CD4-positive, alpha-beta T cell treated with Interferon alpha-2 for 1 hour (primary cell): ENCODE results near the gene ZNF764.
"Not testable (repeated sequence)": the region's sequence is repeated elsewhere in the genome, so short reads cannot be mapped to it uniquely, and the experiment has no call there.

Experiments
- DNase-seq, 2 donors: peaks; one replicate each; pipeline ENCODE4 v3.0.0-alpha.2; 2020 to 2022

The ZNF764 gene

GRCh38 chr16:30526137-30526822 lies 31.9 kb downstream of the ZNF764 start, which contains the start of gene ZNF768:
TSS of gene ZNF768 (minus strand) at chr16:30526566. CDS start at chr16:30526413, 153 bp downstream.
- no peak for DNase-seq

- no peak for DNase-seq
Observed at GRCh38 chr16:30525844-30526136, 32.4 kb downstream of the ZNF764 start.

GRCh38 chr16:30524575-30525568 lies 33.3 kb downstream of the ZNF764 start:
- no peak for DNase-seq

GRCh38 chr16:30523768-30524574 lies 34.2 kb downstream of the ZNF764 start:
- no peak for DNase-seq

GRCh38 chr16:30522702-30523463 lies 35.3 kb downstream of the ZNF764 start:
- DNase-seq: not testable (repeated sequence)

- DNase-seq: no peak
Observed at GRCh38 chr16:30521873-30522641, 36.1 kb downstream of the ZNF764 start.

GRCh38 chr16:30521476-30521872 lies 36.7 kb downstream of the ZNF764 start:
- DNase-seq: no peak

GRCh38 chr16:30519120-30520049 lies 38.8 kb downstream of the ZNF764 start:
- DNase-seq: no peak

GRCh38 chr16:30518552-30518951 lies 39.6 kb downstream of the ZNF764 start:
- no peak for DNase-seq

GRCh38 chr16:30515275-30515674 lies 42.9 kb downstream of the ZNF764 start:
- DNase-seq: no peak

- DNase-seq: no peak
Observed at GRCh38 chr16:30511509-30511908, 46.7 kb downstream of the ZNF764 start.

- no peak for DNase-seq
Observed at GRCh38 chr16:30510376-30510938, 47.7 kb downstream of the ZNF764 start.

- DNase-seq: no peak
Observed at GRCh38 chr16:30509081-30509765, 49.0 kb downstream of the ZNF764 start.
